AG10803 (cell line): Measurements from ENCODE around the gene ABHD6.
A peak's percentile ranks its signal among the peaks of the same experiment; 100 is the strongest.
"Not testable (repeated sequence)": the region's sequence is repeated elsewhere in the genome, so short reads cannot be mapped to it uniquely, and the experiment has no call there.

Experiments
- DNase-seq: peaks from one replicate; pipeline ENCODE4 v3.0.0; 2010; ENCODE audit warnings: low read depth
- H3K4me3 ChIP-seq: 2 replicates; pipeline ENCODE4 v1.5.1; 2011; ENCODE audit warnings: mild to moderate bottlenecking, low read length, control low read depth
- TF ChIP-seq, protein P1 (sequence below): conservative IDR thresholded peaks from 2 replicates; pipeline ENCODE4 v1.5.1; 2011; ENCODE audit warnings: mild to moderate bottlenecking, low read length, control low read depth, inconsistent platforms

Gene ABHD6

GRCh38 chr3:58285334-58285733, 47.7 kb downstream of the ABHD6 start:
- DNase-seq, result no peak
- TF ChIP-seq, protein P1, sequence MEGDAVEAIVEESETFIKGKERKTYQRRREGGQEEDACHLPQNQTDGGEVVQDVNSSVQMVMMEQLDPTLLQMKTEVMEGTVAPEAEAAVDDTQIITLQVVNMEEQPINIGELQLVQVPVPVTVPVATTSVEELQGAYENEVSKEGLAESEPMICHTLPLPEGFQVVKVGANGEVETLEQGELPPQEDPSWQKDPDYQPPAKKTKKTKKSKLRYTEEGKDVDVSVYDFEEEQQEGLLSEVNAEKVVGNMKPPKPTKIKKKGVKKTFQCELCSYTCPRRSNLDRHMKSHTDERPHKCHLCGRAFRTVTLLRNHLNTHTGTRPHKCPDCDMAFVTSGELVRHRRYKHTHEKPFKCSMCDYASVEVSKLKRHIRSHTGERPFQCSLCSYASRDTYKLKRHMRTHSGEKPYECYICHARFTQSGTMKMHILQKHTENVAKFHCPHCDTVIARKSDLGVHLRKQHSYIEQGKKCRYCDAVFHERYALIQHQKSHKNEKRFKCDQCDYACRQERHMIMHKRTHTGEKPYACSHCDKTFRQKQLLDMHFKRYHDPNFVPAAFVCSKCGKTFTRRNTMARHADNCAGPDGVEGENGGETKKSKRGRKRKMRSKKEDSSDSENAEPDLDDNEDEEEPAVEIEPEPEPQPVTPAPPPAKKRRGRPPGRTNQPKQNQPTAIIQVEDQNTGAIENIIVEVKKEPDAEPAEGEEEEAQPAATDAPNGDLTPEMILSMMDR, result no peak
- no peak overlapping the region for H3K4me3 ChIP-seq

DNA sequence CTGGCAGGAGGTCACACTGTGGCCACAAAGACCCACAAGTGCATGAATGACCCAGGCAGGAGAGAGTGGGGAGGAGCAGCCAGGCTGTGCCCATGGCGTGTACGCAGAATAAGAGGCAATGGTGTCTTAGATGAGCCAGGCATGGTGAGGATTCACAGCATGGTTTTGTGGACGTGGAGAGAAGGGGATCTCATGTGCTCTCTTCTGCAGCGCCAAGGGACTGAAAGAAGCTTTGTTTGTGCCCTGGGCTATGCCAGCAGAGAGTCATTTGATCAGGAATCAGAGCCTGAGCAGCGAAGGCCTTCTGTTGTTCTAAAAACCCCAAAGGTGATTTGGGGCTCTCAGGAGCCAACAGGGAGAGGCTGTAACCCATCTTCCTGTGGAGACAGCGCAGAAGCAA, 49.8 kb downstream of the ABHD6 start:
- no peak overlapping the region for H3K4me3 ChIP-seq
- no peak for DNase-seq
- TF ChIP-seq, protein P1, result no peak

DNA sequence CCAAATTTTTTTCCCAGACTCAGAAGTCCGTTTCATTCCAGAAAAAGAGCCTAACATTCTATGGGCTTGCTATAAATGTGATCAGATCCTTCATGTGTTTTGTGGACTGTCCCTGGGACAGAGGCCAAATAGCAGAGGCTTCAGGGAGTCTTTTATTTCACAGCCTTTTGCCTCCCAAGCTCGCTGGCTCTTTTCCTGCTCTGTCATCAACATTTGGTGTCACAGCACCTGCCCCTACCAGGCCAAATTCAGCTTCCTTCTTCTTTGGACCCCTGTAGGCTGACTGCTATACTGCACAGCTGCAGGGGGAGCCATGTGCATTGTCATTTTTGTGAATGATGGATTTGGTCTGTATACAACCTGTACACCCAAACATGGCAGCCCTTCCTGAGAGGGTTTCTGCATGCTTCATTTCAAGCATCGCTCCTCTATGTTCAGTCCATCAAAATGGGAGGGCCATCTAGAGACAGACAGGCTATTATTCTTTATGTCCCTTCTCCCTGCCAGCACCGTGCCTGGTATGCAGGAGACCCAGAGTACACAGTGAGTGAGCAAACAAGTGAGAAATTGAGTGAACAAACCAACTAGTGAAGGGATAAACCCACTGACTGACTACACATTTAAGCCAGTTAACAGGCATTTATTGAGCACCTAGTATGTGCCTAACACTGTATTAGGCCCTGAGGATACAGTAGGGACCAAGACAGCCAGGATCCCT, 50.6 kb downstream of the ABHD6 start:
- DNase-seq, result peak; percentile 4
- TF ChIP-seq, protein P1, result 0 out of 2 replicates have a peak, but pooled peaks have one; percentile 1
- H3K4me3 ChIP-seq, result no peak overlapping the region

- not testable (repeated sequence) for DNase-seq, H3K4me3 ChIP-seq
These were observed 51.5 kb downstream of the ABHD6 start for GRCh38 chr3:58288964-58289613.

DNA sequence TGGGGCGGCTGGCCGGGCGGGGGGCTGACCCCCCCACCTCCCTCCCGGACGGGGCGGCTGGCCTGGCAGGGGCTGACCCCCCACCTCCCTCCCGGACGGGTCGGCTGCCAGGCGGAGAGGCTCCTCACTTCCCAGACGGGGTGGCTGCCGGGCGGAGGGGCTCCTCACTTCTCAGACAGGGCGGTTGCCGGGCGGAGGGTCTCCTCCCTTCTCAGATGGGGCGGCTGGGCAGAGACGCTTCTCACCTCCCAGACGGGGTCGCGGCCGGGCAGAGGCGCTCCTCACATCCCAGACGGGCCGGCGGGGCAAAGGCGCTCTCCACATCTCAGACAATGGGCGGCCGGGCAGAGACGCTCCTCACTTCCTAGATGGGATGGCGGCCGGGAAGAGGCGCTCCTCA, 52.9 kb downstream of the ABHD6 start:
- not testable (repeated sequence) for DNase-seq, H3K4me3 ChIP-seq

- no peak for DNase-seq
- H3K4me3 ChIP-seq, result no peak overlapping the region
- TF ChIP-seq, protein P1, result no peak
These were observed 54.2 kb downstream of the ABHD6 start for GRCh38 chr3:58291671-58292338.

GRCh38 chr3:58292866-58293265, 55.3 kb downstream of the ABHD6 start:
- no peak overlapping the region for H3K4me3 ChIP-seq
- DNase-seq, result no peak
- TF ChIP-seq, protein P1, result no peak

DNA sequence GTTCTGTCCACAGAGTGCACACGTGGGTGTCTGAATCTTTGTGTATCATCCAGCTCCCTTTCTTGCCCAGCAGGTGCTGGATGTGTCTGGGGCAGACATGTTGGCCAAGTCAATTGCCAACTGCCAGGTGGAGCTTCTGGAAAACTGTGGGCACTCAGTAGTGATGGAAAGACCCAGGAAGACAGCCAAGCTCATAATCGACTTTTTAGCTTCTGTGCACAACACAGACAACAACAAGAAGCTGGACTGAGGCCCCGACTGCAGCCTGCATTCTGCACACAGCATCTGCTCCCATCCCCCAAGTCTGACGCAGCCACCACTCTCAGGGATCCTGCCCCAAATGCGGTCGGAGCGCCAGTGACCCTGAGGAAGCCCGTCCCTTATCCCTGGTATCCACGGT, 55.9 kb downstream of the ABHD6 start:
- no peak for DNase-seq
- TF ChIP-seq, protein P1, result no peak
- H3K4me3 ChIP-seq, result no peak overlapping the region
